ENCODE measurements around the gene TXNDC9.

DNA sequence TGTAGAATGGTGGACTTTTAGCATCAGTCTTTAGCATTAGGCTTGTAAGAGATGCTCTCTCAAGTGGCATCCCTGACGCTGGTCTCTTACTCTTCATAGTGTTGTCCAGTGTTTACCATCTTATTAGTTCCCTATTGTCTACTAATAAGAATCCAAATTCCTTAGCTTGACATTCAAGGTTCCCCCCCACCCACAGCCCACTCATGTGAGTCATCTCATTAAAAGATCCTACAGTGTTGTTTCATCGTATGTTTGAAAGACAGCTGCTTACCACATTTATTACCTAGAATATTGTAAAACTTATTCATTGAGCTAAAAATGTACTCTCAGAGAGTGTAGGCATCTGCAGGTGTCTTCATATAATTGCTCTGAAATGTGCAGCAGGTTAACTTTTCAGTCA, 29.5 kb upstream of the TXNDC9 start:
- TF ChIP-seq POLR2AphosphoS5 (IDR thresholded peaks at IDR 0.05), result no peak
- TF ChIP-seq, protein P1, sequence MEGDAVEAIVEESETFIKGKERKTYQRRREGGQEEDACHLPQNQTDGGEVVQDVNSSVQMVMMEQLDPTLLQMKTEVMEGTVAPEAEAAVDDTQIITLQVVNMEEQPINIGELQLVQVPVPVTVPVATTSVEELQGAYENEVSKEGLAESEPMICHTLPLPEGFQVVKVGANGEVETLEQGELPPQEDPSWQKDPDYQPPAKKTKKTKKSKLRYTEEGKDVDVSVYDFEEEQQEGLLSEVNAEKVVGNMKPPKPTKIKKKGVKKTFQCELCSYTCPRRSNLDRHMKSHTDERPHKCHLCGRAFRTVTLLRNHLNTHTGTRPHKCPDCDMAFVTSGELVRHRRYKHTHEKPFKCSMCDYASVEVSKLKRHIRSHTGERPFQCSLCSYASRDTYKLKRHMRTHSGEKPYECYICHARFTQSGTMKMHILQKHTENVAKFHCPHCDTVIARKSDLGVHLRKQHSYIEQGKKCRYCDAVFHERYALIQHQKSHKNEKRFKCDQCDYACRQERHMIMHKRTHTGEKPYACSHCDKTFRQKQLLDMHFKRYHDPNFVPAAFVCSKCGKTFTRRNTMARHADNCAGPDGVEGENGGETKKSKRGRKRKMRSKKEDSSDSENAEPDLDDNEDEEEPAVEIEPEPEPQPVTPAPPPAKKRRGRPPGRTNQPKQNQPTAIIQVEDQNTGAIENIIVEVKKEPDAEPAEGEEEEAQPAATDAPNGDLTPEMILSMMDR (IDR thresholded peaks at IDR 0.05), result no peak
